NCI-H2081 (cell line): ENCODE data around the gene SMARCC2.
"Not testable (repeated sequence)": the region's sequence is repeated elsewhere in the genome, so short reads cannot be mapped to it uniquely, and the experiment has no call there.

ENCODE experiments used
- DNase-seq, 2 experiments: peaks; one replicate each; lab custom pipeline; 2025; lab: John Stamatoyannopoulos, UW

The SMARCC2 gene

DNA sequence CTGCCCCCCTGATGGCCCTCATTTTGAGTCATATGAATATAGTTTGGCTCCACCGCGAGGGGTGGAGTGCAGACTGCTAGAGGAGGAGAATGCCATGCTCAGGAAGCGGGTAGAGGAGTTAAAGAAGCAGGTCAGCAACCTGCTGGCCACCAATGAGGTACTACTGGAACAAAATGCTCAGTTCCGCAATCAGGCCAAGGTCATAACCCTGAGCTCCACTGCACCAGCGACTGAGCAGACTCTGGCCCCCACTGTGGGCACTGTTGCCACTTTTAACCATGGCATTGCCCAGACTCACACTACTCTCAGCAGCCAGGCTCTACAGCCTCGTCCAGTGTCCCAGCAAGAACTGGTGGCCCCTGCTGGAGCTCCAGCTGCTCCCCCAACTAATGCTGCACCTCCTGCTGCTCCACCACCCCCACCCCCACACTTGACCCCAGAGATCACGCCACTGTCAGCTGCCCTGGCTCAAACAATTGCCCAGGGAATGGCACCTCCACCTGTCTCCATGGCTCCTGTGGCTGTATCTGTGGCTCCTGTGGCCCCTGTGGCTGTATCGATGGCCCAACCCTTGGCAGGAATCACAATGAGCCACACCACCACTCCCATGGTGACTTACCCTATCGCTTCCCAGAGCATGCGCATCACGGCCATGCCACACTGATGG is 67.9 kb downstream of the SMARCC2 start:
- DNase-seq, result no peak

DNA sequence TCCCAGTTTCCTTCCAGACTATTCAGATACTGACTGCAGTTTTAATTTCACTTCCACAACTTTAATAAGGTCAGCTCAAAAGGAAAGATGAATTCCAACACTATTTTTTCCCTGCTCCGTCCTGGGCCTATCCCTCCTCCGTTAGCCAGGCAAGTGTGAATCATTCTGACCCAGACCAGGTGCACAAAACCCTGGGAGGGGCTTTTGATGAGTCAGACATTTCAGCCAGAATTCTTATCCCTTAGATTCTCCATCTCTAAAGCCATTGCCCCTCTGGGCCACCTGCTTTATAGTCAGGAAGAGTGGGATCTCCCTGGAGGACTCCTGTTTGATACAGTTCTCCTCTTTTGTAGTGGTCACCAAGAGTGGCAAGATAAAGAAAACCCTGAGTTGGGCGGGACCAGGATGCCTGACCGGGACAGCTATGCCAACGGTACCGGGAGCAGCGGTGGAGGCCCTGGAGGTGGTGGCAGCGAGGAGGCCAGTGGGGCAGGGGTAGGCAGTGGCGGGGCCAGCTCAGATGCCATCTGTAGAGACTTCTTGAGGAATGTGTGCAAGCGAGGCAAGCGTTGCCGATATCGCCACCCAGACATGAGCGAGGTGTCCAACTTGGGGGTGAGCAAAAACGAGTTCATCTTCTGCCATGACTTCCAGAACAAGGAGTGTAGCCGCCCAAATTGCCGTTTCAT is 69.0 kb downstream of the SMARCC2 start:
- no peak for DNase-seq

- peak; percentile 84 to 86 for DNase-seq
Measured at GRCh38 chr12:56119361-56119796, 69.9 kb downstream of the SMARCC2 start.

DNA sequence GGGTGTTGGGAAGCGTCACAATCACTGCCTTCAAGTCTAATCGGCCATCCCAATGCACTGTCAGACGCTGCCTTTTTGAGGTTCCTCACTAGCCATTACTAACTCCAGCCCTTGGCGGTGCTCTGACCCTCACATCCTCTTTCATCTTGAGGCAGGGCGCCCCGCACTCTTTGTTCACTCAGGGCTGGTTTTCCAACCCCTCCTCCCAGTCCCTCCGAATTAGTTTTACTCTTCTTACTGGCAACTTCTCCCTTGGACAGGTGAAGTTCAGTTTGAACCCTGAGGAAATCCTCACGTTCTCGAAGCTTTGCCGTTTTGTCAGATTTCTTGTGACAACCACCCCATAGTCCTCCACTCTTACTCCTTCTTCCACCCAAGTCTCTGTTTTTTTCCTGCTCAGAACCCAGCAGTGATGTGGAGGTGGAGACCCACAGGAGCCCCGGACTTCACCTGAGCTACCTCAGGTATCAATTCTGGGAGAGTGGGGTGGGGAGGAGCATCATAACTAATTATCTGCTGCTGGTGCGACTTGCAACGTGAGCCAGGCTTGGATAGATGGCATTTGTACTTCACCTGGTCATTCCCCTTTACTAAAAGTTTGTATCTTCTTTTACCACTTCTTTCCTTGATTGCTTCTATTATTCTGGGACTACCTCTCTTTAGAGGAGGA is 70.5 kb downstream of the SMARCC2 start:
- DNase-seq, result no peak

DNA sequence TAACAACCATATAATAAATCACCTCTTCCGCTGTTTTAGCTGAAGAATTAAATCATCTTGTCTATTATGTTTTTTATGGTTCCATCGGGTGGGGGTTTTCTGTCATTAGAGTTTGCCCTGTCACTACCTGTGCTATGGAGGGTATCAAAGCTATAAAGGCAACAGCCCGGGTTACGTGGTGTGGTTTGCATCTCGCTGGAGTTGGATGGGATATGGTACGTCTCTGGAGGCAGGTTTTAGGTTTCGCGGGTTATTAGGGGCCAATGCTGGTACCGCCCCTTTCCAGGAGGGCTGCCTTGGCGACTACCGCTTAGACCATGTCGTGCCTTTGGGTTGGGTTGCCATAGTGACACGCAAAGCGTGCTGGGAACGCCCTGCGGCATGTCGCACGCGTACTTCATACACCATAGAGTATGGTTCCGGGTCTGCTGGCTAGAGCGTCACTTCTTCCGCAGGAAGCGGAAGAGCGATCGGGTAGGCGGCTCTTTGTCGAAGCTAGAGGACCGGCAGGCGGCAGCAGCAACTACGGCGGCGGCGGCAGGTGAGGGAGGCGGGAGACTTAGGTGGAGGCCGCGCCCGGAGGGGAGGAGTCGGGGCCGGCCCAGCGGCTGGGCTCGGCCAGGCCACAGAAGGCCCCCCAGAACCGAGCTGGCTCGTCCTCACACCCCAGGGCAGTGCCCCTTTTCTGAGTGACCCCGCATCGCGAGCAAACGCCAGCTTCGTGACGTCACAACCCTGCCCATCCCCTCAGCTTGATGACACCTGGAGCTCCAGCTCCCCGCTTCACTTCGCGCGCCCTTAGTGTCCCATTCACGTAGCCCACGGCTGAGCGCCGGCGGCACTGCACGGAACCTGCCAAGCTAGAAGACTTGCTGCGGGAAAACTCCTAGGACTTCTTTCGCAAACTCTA is 71.2 kb downstream of the SMARCC2 start, which contains the start of gene ZC3H10:
TSS of gene ZC3H10 (plus strand) at position 489 of the 910 bp plus-strand sequence. CDS start 2,297 bp downstream, outside the sequence.
- DNase-seq, result peak; percentile 99

- DNase-seq, result not testable (repeated sequence)
Measured at GRCh38 chr12:56117082-56117706, 72.1 kb downstream of the SMARCC2 start.

DNA sequence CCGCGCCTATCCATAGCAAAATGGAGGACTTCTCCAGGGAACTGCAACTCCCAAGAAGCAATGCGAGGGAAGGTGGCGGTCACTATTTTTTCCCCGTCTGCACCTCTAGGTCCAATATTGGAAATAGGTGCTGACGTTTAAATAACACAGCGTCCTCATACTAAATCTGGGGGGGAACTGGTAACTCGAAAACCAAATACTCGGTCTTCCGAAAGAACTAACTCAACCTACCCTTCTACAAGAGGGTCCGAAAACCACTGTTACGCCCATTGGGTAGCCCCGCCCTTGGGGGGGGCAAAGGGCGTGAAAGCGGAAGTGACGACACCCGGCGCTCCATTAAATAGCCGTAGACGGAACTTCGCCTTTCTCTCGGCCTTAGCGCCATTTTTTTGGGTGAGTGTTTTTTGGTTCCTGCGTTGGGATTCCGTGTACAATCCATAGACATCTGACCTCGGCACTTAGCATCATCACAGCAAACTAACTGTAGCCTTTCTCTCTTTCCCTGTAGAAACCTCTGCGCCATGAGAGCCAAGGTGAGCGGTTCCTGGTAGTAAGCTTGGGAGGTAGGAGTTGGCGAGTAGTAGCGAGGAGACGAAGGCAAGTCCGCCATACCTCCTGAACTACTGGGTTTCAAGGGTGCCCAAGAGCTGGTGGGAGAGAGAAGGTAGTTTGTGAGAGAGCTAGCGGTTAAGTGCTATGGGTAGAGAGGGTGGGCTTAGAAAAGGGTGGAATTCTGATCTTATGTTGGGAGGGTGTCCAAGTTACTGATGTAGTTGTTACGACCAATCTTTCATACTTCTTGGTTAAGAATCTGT is 72.8 kb downstream of the SMARCC2 start, which contains the start of gene RPL41:
TSS of gene RPL41 (plus strand) at position 367 of the 815 bp plus-strand sequence.
- DNase-seq, result peak; percentile 93 to 95

GRCh38 chr12:56115329-56115728 is 74.0 kb downstream of the SMARCC2 start:
- peak in 1 of 2 experiments; percentile 32 for DNase-seq

DNA sequence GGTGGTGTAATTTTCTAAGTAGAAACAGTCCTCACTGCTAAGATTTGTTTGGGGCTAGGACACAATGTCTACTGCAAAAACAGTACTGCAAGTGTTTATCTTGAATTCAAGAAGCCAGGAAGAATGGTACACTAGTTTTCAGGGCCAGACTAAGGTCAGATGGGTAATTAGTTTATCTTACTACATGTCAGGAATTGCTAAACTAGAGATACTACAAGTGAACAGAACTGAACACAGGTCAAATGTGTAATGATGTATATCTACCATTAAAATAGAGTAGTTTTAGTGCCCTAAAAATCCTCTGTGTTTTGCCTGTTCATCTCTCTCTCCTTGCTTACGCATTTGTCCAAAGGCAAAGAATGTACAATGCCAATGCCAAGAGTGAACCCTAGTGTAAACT is 75.2 kb downstream of the SMARCC2 start:
- DNase-seq, result no peak
